Measurements from ENCODE around the gene LNPEP. TPM values are rescaled to one million over a fixed set of nuclear protein-coding genes. Genes with fewer than 3 reads are reported as not detected.
"Not testable (repeated sequence)": the region's sequence is repeated elsewhere in the genome, so short reads cannot be mapped to it uniquely, and the experiment has no call there.

The LNPEP gene
- total RNA-seq, 2 experiments from 2014 or later, result 100 to 106 TPM

- Mint-ChIP-seq H3K36me3 (peaks cover 50% of the 10 kb centered on the region), H3K9me3 (no peaks in the 10 kb centered on the region), H3K27ac (no peak overlapping the region), H3K4me1 (peaks cover 6% of the 10 kb centered on the region), H3K4me3 (no peak overlapping the region), H3K27me3 (no peaks in the 10 kb centered on the region)
- DNase-seq (no peak), ATAC-seq (ENCODE audit: low read depth) (no peak)
- POLR2A ChIA-PET, result no interaction called here
Measured at GRCh38 chr5:96913233-96913632, 22.6 kb upstream of the LNPEP start.

GRCh38 chr5:96919754-96920197 is 16.1 kb upstream of the LNPEP start:
- peak; percentile 37 for ATAC-seq (ENCODE audit: low read depth)
- Mint-ChIP-seq H3K4me3 (no peak overlapping the region), H3K4me1 (peaks cover 31% of the 10 kb centered on the region), H3K9me3 (peaks cover 2% of the 10 kb centered on the region), H3K36me3 (peaks cover 41% of the 10 kb centered on the region), H3K27ac (no peak overlapping the region), H3K27me3 (no peaks in the 10 kb centered on the region)
- POLR2A ChIA-PET, result no interaction called here
- no peak for DNase-seq

GRCh38 chr5:96920744-96921355 is 15.0 kb upstream of the LNPEP start:
- POLR2A ChIA-PET, result no interaction called here
- ATAC-seq (ENCODE audit: low read depth), result no peak
- Mint-ChIP-seq H3K27ac (peak overlapping the region; percentile 18), H3K36me3 (peaks cover 39% of the 10 kb centered on the region), H3K9me3 (peaks cover 2% of the 10 kb centered on the region), H3K4me3 (no peak overlapping the region), H3K4me1 (peaks cover 33% of the 10 kb centered on the region), H3K27me3 (no peaks in the 10 kb centered on the region)
- no peak for DNase-seq

GRCh38 chr5:96922499-96923244 is 13.2 kb upstream of the LNPEP start:
- H3K4me3 Mint-ChIP-seq, result no peak overlapping the region
- no peaks in the 10 kb centered on the region for H3K27me3 Mint-ChIP-seq
- no peak overlapping the region for H3K27ac Mint-ChIP-seq
- H3K36me3 Mint-ChIP-seq, result peaks cover 28% of the 10 kb centered on the region
- DNase-seq, result no peak
- ATAC-seq (ENCODE audit: low read depth), result no peak
- peaks cover 2% of the 10 kb centered on the region for H3K9me3 Mint-ChIP-seq
- POLR2A ChIA-PET, result interaction anchor here (1.8 kb wide), 1 partner anchor 11 kb away, joined by 13 read pairs; no protein-coding TSS in a partner anchor
- H3K4me1 Mint-ChIP-seq, result peaks cover 36% of the 10 kb centered on the region

- Mint-ChIP-seq H3K4me1 (peaks cover 39% of the 10 kb centered on the region), H3K4me3 (peak overlapping the region; percentile 9), H3K9me3 (no peaks in the 10 kb centered on the region), H3K36me3 (peaks cover 26% of the 10 kb centered on the region), H3K27me3 (no peaks in the 10 kb centered on the region), H3K27ac (peak overlapping the region; percentile 72)
- POLR2A ChIA-PET, result interaction anchor here (0.6 to 1.8 kb wide), 5 partner anchors 9 to 387 kb away, joined by 3 to 13 read pairs (median 4); no protein-coding TSS in a partner anchor
- DNase-seq (no peak), ATAC-seq (ENCODE audit: low read depth) (peak; percentile 78)
Measured at GRCh38 chr5:96924016-96924443, 11.8 kb upstream of the LNPEP start.

- Mint-ChIP-seq H3K4me1 (peaks cover 40% of the 10 kb centered on the region), H3K36me3 (peaks cover 27% of the 10 kb centered on the region), H3K9me3 (no peaks in the 10 kb centered on the region), H3K27me3 (no peaks in the 10 kb centered on the region), H3K4me3 (no peak overlapping the region), H3K27ac (no peak overlapping the region)
- no peak for DNase-seq
- POLR2A ChIA-PET, result no interaction called here
- ATAC-seq (ENCODE audit: low read depth), result no peak
Measured at GRCh38 chr5:96926276-96926675, 9.6 kb upstream of the LNPEP start.

GRCh38 chr5:96927008-96927407 is 8.9 kb upstream of the LNPEP start:
- no peak for DNase-seq
- ATAC-seq (ENCODE audit: low read depth), result no peak
- Mint-ChIP-seq H3K4me1 (peaks cover 42% of the 10 kb centered on the region), H3K27me3 (no peaks in the 10 kb centered on the region), H3K36me3 (peaks cover 32% of the 10 kb centered on the region), H3K4me3 (no peak overlapping the region), H3K27ac (no peak overlapping the region), H3K9me3 (no peaks in the 10 kb centered on the region)
- POLR2A ChIA-PET, result no interaction called here

GRCh38 chr5:96928931-96929708 is 6.8 kb upstream of the LNPEP start:
- POLR2A ChIA-PET, result interaction anchor here (0.6 to 0.9 kb wide), 3 partner anchors 19 to 171 kb away, joined by 3 to 4 read pairs (median 3); no protein-coding TSS in a partner anchor
- Mint-ChIP-seq H3K27ac (peak overlapping the region; percentile 49), H3K36me3 (peaks cover 32% of the 10 kb centered on the region), H3K9me3 (no peaks in the 10 kb centered on the region), H3K4me3 (no peak overlapping the region), H3K4me1 (peaks cover 37% of the 10 kb centered on the region), H3K27me3 (no peaks in the 10 kb centered on the region)
- ATAC-seq (ENCODE audit: low read depth) (no peak), DNase-seq (no peak)

- Mint-ChIP-seq H3K4me1 (peaks cover 36% of the 10 kb centered on the region), H3K36me3 (peaks cover 29% of the 10 kb centered on the region), H3K27me3 (no peaks in the 10 kb centered on the region), H3K9me3 (no peaks in the 10 kb centered on the region), H3K27ac (no peak overlapping the region), H3K4me3 (no peak overlapping the region)
- DNase-seq (no peak), ATAC-seq (ENCODE audit: low read depth) (no peak)
- POLR2A ChIA-PET, result interaction anchor here (0.6 to 1.8 kb wide), 2 partner anchors 54 to 170 kb away, joined by 3 to 5 read pairs; partner anchors contain the start of gene ERAP2
Measured at GRCh38 chr5:96930058-96930457, 5.8 kb upstream of the LNPEP start.

GRCh38 chr5:96930589-96930988 is 5.3 kb upstream of the LNPEP start:
- Mint-ChIP-seq H3K27me3 (no peaks in the 10 kb centered on the region), H3K4me3 (peak overlapping the region; percentile 2), H3K9me3 (no peaks in the 10 kb centered on the region), H3K27ac (no peak overlapping the region), H3K4me1 (peaks cover 33% of the 10 kb centered on the region), H3K36me3 (peaks cover 29% of the 10 kb centered on the region)
- POLR2A ChIA-PET, result interaction anchor here (0.7 to 1.8 kb wide), 2 partner anchors 54 to 123 kb away, joined by 4 to 5 read pairs; partner anchors contain the start of genes ERAP1 and ERAP2
- ATAC-seq (ENCODE audit: low read depth) (no peak), DNase-seq (no peak)

GRCh38 chr5:96931037-96931436 is 4.8 kb upstream of the LNPEP start:
- POLR2A ChIA-PET, result interaction anchor here (0.7 to 1.8 kb wide), 2 partner anchors 55 to 123 kb away, joined by 4 to 5 read pairs; partner anchors contain the start of genes ERAP1 and ERAP2
- H3K9me3 Mint-ChIP-seq; DNase-seq; ATAC-seq (ENCODE audit: low read depth); H3K27me3 Mint-ChIP-seq: not testable (repeated sequence)
- Mint-ChIP-seq H3K4me3 (peak overlapping the region; percentile 95), H3K36me3 (peaks cover 29% of the 10 kb centered on the region), H3K27ac (peak overlapping the region; percentile 72), H3K4me1 (peaks cover 32% of the 10 kb centered on the region)

GRCh38 chr5:96931605-96932004 is 4.3 kb upstream of the LNPEP start:
- ATAC-seq (ENCODE audit: low read depth) (no peak), DNase-seq (no peak)
- Mint-ChIP-seq H3K27ac (peak overlapping the region; percentile 72), H3K4me3 (peak overlapping the region; percentile 95), H3K4me1 (peaks cover 30% of the 10 kb centered on the region), H3K36me3 (peaks cover 29% of the 10 kb centered on the region), H3K27me3 (no peaks in the 10 kb centered on the region), H3K9me3 (no peaks in the 10 kb centered on the region)
- POLR2A ChIA-PET, result interaction anchor here (0.8 to 1.8 kb wide), 2 partner anchors 25 to 55 kb away, joined by 4 to 5 read pairs; partner anchors contain the start of gene ERAP2

GRCh38 chr5:96932026-96932425 is 3.9 kb upstream of the LNPEP start:
- no peaks in the 10 kb centered on the region for H3K27me3 Mint-ChIP-seq
- no peak for ATAC-seq (ENCODE audit: low read depth)
- peak overlapping the region; percentile 99 for H3K27ac Mint-ChIP-seq
- H3K4me1 Mint-ChIP-seq, result peaks cover 30% of the 10 kb centered on the region
- DNase-seq, result no peak
- no peaks in the 10 kb centered on the region for H3K9me3 Mint-ChIP-seq
- H3K36me3 Mint-ChIP-seq, result peaks cover 27% of the 10 kb centered on the region
- POLR2A ChIA-PET, result interaction anchor here (0.8 to 1.8 kb wide), 2 partner anchors 26 to 56 kb away, joined by 4 to 5 read pairs; partner anchors contain the start of gene ERAP2
- H3K4me3 Mint-ChIP-seq, result peak overlapping the region; percentile 95
